ENCODE results near the gene ERCC3.

GRCh38 chr2:127275789-127276188 lies 18.2 kb downstream of the ERCC3 start:
- no peak for TF ChIP-seq CTCF (IDR thresholded peaks at IDR 0.05; ENCODE audit: borderline replicate concordance, extremely low read depth, low read length, poor library complexity, severe bottlenecking)
- TF ChIP-seq EZH2 (IDR thresholded peaks at IDR 0.05; ENCODE audit: borderline replicate concordance, low read depth, low read length, severe bottlenecking) = no peak

Data from DND-41 (cell line).